COLO668 (cell line): ENCODE measurements around the gene EIF4E.
"Not testable (repeated sequence)": the region's sequence is repeated elsewhere in the genome, so short reads cannot be mapped to it uniquely, and the experiment has no call there.

Experiments used
- DNase-seq: peaks from one replicate; lab custom pipeline; 2025; ENCODE audit not compliant: unreplicated experiment; lab: John Stamatoyannopoulos, UW

EIF4E gene

DNA sequence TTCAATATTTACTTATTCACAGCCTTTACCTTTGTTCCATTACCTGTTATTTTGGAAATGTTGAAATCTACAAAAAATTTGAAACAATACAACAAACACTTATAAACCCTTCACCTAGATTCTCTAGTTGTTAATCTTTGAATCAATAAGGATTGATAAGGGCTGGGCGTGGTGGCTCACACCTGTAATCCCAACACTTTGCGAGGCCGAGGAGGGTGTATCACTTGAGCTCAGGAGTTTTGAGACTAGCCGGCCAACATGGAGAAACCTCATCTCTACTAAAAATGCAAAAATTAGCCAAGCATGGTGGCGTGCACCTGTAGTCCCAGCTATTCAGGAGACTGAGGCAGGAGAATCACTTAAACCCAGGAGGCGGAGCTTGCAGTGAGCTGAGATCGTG lies 5.9 kb upstream of the EIF4E start:
- DNase-seq, result not testable (repeated sequence)

DNA sequence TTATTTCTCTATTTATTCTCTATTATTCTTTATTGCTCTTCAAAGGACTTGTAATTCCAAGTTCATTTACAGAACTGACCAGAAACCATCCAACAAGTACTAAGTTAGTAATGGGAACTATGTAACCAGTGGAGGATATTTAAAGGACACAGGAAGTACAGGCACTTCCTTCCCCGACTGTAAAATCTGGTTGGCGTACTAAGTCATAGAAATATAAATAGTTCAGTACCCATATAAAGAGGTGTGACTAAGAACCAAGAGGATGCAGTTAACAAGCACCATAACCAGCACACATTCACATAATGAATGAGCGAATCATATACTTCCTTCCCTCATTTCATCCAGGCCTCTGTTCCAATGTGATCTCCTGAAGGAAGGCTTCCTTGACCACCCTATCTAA lies 3.6 kb upstream of the EIF4E start:
- DNase-seq, result no peak

- no peak for DNase-seq
These were observed 1.5 kb upstream of the EIF4E start for GRCh38 chr4:98930311-98930865.

GRCh38 chr4:98929341-98930267 lies 671 bp upstream of the EIF4E start:
- DNase-seq, result peak; percentile 57

DNA sequence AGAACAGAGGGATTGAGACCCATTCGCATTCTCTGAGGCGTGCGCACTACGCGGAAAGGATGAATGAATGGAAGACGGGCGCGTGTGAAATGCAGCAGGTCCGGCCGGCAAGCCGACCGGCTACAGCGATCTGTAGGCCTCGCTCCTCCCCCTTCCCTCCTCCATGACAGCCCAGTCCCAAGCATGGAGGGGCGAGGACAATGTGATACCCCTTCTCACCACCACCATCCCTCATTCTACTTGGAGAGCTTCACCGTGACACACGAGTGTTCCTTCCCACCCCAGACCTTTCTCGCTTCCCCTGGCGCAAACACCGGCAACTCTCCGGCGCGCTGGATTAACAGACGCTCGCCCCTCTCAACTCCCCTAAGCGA lies 815 bp downstream of the EIF4E start:
- peak; percentile 78 for DNase-seq

DNA sequence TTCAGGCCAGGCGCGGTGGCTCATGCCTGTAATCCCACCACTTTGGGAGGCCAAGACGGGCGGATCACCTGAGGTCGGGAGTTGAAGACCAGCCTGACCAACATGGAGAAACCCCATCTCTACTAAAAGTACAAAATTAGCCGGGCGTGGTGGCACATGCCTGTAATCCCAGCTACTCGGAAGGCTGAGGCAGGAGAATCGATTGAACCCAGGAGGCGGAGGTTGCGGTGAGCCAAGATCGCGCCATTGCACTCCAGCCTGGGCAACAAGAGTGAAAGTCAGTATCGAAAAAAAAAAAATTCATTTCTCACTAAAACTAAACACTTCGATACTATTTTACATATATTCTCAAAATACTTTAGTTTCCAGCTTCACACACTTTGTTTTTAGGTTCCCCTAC lies 2.7 kb downstream of the EIF4E start:
- not testable (repeated sequence) for DNase-seq

DNA sequence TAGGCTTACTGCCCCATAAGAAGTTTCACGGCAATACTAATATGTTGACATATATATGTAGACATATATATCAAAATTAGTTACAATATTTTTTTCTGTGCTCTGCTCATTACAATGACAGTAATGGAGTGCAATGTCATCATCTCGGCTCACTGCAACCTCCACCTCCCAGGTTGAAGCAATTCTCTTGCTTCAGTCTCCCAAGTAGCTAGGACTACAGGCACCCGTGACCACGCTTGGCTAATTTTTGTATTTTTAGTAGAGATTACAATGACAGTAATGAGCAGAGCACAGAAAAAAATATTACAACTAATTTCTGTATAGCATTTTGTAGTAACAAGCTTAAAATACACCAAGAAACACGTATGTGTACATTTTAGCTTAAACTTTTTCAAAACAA lies 7.6 kb downstream of the EIF4E start:
- no peak for DNase-seq

- no peak for DNase-seq
These were observed 8.9 kb downstream of the EIF4E start for GRCh38 chr4:98919996-98920395.

GRCh38 chr4:98910728-98911127 lies 18.2 kb downstream of the EIF4E start:
- DNase-seq, result not testable (repeated sequence)

- no peak for DNase-seq
These were observed 19.1 kb downstream of the EIF4E start for GRCh38 chr4:98909646-98910401.

DNA sequence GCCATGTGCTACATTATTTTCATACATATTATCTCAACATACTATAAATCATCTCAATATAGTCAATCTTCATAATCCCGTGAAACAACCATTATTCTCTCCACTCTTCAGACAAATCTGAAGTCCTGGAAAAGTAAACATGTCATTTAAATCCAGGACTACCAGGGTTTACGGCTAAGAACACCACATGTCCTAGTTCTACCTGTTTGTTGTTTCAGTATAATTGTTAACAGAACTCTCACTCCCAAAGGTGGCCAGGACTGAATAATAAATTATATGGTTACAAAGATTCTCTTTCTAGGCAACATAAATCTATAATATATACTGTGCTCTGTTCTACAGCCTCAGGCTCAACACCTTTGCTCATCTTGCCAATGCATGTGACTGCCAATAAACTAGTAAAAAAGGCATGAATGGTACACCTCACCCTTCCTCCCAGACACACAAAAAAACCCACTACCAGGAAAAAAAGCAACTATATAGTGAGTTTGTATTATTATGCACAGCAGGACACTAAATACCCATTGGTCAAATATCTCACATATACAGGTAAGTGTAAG lies 20.1 kb downstream of the EIF4E start:
- no peak for DNase-seq

DNA sequence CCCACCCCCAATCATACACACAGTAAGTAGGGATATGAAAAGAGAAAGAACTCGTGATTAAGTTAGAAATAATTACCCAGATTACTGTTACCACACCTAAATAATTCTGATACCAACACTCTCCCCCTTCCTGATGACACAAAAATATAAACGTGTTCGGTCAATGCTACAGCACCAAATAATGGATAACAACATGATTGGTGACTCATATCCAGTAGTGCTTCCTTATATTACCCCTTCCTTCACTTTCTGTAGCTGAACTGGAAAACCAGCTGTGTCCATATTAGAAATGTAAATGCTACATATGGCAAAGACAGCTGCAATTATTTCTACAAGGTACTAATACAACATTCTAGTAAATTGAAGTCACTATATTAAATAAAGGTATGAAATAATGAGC lies 20.8 kb downstream of the EIF4E start:
- no peak for DNase-seq

DNA sequence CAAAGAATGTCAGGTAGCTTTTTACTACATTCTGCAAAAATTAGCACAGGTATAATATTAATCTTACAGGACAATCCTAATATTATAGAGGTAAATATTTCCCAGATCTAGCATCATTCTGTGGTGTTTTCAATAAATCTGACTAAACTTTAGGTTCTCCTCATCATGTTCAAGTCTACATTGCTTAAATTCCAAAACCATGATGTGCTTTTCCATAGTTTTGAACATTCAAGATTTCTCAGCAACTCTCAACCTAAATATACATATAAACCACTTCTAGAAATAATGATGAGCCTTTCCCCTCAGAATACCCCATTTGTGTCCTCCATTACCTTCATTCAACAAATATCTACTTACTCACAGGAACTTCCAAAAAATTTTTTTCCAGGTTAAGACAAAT lies 23.1 kb downstream of the EIF4E start:
- DNase-seq, result no peak

DNA sequence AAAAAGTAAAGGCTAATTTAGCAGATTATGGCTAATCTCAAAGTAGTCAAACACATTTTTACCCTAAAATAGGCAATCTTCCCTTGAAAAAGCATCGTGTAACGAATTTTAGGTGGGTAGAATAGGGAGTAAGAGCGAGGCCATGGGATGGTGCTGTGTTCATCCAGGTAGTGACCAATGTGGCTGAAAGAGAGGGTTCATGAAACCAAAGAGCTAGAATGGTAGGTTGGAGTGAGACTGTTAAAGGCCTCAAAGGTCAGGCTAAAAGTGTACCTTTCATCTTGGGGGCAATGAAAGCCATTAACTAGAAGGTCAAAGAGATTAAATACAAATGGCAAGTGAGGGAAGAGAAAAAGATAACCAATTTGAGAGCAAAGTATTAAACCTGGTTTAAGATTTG lies 23.6 kb downstream of the EIF4E start:
- no peak for DNase-seq

GRCh38 chr4:98903963-98904362 lies 25.0 kb downstream of the EIF4E start:
- no peak for DNase-seq

GRCh38 chr4:98903561-98903960 lies 25.4 kb downstream of the EIF4E start:
- DNase-seq, result no peak

- no peak for DNase-seq
These were observed 29.7 kb downstream of the EIF4E start for GRCh38 chr4:98899277-98899676.

DNA sequence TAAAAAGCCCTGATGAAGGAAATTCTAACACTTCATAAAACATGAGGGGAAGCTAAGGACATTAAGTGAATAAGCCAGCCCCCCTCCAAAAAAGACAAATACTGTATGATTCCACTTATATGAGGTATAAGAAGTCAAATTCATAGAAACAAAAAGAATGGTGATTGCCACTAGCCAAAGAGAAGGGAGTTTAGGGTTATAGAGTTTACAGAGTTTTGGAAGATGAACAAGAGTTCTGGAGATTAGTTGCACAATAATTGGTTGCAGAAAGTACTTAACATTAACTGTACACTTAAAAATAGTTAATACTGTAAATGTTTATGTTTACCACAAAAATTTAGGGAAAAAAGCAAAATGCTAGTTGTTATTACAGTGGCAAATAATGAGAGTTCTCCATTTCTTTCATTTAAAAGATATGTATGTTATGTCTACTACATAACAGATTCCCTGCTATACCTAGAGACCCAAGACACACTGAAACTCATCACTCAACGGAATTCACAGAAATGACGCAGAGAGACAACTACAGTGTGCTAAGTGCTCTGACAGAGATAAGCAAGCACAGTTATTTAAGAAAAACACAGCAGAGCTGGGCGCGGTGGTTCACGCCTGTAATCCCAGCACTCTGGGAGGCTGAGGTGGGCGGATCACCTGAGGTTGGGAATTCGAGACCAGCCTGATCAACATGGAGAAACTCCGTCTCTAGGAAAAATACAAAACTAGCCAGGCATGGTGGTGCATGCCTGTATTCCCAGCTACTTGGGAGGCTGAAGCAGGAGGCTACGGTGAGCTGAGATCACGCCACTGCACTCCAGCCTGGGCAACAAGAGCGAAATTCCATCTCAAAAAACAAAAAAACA lies 37.2 kb downstream of the EIF4E start:
- DNase-seq, result no peak

DNA sequence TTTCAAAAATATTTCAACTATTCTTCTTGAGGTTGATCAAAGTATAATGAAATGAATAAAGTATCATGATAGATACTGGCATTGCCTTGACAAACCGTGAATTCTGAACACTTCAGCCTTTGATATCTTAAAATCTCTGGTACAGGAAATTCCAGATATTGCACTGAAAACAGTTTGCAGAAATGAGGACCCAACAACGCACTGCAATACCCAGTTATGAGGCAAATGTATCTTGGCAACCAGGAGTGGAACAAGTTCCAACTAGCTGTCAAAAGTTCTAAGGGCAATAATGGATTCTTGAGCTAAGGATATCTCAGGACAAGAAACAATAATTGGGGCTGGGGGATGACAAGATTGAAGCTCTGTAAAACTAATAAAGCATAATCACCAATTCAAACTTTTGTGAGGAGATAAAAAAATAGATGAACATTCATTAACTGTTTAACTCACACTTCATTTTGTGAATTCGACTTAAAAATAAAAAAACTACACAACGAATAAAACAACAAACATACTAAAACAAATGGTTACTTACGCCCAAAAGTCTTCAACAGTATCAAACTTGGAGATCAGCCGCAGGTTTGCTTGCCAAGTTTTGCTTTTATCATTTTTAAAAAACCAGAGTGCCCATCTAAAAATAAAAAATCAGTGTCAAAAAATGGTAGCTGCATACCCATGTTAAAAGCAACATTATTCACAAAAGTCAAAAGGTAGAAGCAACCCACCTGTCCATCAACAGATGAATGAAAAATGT lies 38.1 kb downstream of the EIF4E start:
- DNase-seq, result no peak

- no peak for DNase-seq
These were observed 41.8 kb downstream of the EIF4E start for GRCh38 chr4:98887145-98887544.
